GM21423 (cell line): ENCODE results near the gene CCSER2.
A peak's percentile ranks its signal among the peaks of the same experiment; 100 is the strongest.
"Not testable (repeated sequence)": the region's sequence is repeated elsewhere in the genome, so short reads cannot be mapped to it uniquely, and the experiment has no call there.

ENCODE experiments used
- ATAC-seq: cut with Tn5 transposase; IDR thresholded peaks from one replicate; pipeline ENCODE4 v1.9.1; 2021; ENCODE audit warnings: mild to moderate bottlenecking, moderate library complexity; ENCODE audit not compliant: unreplicated experiment

The CCSER2 gene

DNA sequence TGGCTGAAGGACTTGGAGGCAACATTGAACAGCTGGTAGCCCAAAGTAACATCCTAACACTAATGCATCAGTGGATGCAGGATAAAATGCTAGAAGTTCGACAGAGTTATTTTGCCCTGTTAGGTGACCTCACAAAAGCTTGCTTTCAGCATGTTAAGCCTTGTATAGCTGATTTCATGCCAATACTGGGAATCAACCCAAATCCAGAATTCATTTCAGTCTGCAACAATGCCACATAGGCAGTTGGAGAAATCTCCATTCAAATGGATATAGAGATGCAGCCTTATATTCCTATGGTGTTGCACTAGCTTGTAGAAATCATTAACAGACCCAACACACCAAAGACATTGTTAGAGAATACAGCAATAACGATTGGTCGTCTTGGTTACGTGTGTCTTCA, 62.9 kb downstream of the CCSER2 start:
- ATAC-seq, result no peak

DNA sequence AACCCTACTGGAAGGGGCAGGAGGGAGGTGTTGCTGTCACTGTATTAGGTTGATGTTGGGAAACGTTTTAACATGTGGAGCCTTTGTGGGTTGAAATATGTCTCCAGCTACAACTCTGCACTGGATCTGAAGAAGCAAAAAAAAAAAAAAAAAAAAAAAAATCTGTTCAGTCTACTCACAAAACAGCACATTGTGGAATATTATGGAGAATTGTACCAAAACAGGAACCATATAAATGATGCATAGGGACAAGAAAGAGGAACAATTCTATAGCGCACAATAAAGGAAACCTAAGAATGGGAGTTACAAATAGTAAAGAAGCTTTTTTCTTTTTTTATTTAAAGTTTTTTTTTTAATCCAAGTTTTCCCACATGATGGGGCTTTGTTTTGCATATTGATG, 63.8 kb downstream of the CCSER2 start:
- no peak for ATAC-seq

DNA sequence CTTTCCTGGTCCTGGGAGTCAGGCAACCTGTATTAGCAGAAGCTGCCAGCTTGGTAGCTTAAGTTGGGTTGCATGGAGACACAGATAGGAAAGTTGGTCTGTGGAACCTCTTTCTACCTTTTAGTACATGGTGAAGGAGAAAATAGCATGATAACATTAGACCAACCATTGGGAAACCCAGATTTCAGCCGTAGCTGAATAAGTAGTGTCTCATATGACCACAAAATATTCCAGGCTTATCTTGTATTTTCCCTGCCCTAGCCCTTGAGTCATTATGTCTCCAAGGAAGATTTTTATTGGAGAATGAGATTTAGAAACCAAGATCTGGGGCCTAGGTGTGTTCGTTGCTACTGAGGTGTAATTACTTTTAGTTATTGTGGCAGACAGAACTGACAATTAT, 67.2 kb downstream of the CCSER2 start:
- no peak for ATAC-seq

DNA sequence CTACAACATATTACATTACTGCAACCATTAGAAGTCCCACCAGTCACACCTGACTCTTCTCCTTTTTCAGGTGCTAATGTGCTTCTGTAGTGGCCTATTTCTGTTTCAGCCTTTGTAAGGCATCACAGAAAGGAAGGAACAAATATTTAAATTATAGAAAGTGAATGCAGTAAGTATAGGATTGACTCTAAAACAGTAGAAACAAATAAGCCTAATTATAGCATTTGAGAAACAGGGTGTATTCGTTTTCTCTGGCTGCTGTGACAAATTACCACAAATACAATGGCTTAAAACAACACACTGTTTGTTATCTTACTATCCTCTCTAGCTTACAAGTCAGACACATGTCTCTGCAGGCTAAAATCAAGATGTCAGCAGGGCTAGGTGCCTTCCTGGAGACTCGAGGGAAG, 69.4 kb downstream of the CCSER2 start:
- ATAC-seq, result no peak

DNA sequence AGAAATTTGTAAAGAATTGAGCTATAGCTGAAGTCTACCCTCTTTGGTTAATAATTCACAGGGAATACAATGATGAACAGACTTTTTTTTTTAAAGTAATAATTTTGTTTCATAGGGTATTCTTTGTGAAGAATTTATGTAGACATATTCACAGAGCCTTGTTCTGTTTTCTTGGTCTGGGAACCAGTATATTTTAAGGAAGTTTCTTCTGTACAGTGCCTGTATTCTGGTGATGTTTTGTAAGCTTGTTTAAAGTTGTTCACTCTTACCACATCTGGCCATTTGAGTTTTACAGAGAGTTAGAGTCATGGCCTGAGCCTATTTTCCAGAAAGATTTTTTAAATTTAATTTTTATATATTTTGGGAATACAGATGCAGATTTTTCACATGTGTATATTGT, 70.3 kb downstream of the CCSER2 start:
- no peak for ATAC-seq

DNA sequence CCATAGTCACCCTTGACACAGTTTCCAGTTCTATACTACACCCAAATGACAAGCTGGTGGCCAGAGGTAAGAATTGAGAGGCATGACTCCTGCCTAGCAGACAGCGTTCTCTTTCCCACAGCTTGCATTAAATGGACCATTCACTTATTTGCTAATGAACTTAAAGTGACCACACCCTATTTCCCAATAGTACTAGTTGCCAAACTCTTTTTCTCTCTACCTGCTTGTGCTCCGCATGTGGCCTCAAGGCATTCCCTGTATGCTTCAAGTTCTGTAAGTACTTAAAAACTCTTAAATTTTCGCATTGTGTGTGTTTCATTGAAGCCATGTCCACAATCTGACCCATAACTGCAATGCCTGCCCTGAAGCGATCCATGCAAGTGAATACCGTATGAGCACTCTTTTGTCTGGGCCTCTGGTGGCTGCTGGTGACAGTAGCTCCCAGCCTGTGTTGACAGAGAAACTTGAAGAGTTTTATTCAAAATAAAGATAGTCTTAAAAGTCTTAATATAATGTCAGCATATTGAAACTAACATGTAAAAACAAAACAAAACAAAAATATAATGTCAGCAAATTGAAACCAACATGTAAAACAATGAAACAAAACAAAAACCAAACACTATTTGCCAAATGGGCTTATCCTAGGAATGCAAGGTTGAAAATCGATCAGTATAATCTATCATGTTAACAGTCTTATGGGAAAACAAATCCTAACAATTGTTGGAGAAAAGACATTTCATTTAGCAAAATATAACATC, 73.6 kb downstream of the CCSER2 start:
- no peak for ATAC-seq

DNA sequence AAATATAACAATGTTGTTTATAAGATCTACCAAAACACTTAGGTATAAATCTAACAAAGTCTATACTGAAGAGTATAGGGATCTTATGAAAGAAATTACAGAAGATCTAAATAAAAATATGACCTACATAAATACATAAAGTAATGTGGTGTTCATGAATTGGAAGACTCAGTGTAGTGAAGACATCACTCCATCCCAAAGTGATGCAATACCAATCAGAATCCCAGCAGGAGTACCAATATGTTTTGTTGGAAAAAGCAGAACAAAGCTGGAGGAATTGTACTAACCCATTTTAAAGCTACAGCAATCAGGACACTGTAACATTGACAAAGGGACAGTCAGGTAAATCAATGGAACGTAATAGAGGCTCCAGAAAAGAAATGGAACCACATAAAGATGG, 76.4 kb downstream of the CCSER2 start:
- ATAC-seq, result no peak

DNA sequence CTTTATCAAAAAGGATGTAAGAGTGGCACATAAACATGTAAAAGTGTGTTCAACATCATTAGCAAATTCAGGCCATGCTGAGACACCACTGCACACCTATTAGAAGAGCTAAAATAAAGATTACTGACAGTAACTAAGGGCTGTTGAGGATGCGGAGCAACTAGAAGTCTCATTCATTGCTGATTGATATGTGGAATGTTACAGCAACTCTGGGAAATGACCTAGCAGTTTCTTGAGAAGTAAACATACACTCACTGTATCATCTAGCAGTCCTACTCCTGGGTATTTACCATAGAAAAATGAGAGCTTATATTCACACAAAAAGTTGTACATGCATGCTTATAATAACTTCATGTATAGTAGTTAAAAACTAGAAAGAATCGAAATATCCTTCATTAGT, 77.3 kb downstream of the CCSER2 start:
- ATAC-seq, result no peak

DNA sequence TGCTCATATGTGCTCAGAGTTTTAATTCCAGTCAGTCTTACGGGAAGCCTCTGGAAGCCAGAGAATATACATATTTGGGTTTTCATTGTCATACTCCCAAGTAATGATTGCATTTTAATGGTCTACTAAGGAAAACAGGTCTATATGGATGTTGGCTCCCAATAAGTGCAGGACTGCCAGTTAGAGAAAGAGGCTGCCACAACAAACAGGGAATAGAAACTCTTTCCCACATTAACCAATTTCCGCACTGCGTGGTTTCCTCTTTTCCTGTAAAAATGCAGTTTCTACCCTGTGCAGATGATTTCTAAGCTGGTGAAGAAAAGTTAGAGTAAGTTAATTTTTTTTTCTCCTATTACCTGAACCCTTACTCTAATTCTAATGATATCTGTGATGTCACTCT, 78.2 kb downstream of the CCSER2 start:
- no peak for ATAC-seq

DNA sequence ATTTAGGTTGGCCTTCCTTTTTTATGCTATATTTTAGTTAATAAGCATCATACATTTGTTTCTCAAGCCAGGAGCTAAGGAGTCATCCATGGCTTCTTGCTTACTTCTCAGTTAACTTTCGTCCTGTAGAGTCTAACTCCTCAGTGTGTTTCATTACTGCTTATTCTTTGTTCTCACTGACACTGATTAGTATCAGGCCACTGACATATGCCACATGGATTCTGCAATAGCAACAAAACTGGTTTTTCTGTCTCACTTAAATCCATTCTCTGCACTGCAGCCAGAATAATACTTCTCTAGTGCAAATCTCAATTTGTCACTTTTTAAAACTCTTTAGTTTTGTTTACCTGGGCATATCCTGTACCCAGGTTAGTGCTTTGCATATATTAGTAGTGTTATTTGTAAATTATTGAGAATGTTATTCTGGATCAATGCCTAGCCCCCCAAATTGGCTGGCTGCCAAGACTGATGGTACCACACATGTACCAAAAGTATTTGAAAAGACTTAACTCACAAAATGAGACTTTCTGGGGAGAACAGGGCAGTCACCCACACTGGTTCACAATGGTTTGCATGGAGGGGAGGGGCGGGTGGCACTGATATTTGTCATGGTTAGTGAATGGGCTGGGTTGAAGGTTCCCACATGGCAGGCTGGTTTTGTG, 79.1 kb downstream of the CCSER2 start:
- no peak for ATAC-seq

DNA sequence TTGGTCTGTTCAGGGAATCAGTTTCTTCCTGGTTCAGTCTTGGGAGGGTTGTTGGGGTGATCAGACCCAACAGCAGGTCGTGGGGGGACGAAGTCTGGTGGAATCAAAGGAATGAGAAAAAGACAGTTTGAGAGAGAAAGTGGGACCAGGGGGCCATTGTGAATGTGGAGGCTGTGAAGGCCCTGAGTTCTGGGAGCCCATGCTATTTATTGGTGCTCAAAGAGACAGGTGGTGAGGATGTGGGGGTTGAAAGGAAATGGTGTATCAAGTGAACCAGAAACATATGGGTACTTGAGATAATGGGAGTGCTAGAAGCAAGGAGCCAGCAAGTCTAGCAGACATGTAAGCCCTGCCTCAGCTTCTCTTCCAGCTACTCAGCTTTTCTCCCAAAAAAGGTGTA, 84.1 kb downstream of the CCSER2 start:
- ATAC-seq, result no peak

DNA sequence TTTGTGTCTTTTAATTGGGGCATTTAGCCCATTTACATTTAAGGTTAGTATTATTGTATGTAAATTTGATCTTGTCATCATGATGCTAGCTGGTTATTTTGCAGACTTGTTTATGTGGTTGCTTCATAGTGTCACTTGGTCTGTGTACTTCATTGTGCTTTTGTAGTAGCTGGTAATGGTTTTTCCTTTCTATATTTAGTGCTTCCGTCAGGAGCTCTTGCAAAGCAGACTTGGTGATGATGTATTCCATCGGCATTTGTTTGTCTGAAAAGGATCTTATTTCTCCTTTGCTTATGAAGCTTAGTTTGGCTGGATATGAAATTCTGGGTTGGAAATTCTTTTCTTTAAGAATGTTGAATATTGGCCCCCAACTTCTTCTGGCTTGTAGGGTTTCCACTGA, 85.7 kb downstream of the CCSER2 start:
- not testable (repeated sequence) for ATAC-seq

DNA sequence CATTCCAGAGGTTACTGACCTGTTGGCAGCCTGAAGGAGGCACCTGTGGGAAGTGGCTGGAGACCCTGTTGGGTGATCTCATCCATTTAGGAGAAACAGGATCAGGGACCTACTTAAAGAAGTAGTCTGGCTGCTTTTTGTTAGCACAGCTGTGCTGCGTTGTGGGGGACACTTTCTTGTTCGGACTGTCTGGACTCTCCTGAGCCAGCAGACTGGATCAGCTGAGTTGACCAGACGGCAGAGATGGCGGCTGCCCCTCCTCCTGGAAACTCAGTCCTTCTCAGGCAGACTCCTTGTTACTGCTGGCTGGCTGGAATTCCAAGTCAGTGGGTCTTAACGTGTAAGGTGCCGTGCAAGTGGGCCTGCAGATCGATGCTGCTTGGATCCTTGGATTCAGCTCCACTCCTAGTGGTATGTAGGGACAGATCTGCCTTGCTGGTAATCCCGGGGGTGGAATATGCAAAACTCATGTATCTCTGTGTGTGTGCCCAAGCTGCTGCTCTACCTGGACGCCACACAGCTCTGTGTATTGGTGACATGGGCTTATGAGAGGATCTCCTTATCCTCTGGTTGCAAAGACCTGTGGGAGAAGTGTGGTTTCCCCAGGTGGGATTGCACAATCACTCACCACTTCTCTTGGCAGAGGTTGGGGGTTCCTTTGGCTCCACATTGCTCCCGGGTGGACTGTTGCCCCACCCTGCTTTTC, 87.3 kb downstream of the CCSER2 start:
- no peak for ATAC-seq

DNA sequence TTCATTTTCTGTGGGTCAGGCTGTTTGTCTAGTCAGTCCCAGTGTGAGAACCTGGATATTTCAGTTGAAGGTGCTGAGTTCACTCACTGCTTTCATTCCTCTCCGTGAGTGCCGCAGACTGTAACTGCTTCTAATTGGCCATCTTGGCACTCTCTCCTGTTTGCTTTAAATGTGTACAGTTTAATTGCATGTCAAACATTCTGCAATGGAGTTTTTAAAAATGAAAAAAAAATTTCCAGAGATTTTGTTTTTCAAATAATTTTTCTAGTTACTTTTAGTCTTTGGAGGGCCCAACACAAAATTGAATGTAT, 87.8 kb downstream of the CCSER2 start:
- no peak for ATAC-seq

DNA sequence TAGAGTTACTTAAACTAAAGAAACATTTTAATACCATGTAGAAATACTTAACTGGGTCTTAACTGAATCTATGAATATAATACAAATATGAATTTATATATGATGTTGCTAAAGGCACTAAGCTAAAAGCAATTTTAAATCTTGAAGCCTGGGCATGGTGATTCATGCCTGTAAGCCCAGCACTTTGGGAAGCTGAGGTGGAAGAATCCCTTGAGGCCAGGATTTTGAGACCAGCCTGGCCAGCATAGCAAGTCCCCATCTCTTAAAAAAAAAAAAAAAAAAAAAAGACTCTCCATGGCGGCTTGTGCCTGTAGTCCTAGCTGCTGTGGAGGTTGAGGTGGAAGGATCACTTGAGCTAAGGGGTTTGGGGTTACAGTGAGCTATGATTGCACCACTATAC, 95.3 kb downstream of the CCSER2 start:
- no peak for ATAC-seq

DNA sequence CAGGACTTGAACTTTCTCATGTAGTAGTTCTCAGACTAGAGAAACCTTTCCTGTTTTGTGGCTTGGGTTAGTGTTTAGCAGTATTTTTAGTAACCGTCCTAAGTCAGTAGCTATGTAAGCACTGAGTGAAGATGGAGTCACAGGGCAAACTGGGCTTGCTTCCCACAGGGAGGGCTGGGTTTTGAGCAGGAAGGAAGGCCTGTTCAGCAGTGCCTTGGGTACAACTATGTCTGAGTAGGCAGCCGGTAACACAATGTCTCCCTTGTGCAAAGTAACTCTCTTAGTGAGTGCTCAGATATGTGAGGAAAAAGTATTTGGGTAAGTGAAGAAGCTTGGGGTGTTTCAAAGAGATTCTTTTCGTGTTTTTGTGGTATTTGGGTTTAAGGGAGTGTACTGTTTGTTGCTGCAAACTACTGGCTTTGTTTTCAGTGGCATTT, 96.4 kb downstream of the CCSER2 start:
- peak; percentile 78 for ATAC-seq

DNA sequence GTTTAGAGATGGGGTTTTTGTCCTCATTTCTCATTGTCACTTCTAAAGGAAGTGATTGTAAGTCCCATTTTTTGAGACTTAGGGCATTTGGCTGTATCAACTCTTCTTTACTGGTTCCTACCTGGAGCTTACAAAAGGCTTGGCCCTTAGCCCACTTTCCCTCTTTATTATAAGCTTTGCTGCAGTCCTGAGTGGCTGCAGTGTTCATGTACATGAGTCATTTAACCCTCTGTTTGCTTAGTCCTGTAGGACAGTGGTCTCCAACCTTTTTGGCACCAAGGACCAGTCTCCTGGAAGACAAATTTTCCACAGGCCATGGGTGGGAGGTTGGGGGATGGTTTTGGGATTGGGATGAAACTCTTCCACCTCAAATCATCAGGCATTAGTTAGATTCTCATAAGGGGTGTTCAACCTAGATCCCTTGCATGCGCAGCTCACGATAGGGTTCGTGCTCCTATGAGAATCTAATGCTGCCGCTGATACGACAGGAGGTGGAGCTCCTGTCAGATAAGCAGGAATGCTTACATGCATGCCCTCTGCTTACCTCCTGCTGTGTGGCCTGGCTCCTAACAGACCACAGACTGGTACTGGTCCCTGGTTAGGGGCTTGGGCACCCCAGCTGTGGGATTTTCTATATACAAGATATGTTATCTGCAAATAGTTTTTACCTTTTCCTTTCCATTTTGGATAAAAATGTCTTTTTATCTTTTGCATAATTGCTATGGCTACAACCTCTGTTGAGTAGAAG, 99.7 kb downstream of the CCSER2 start:
- ATAC-seq, result no peak

DNA sequence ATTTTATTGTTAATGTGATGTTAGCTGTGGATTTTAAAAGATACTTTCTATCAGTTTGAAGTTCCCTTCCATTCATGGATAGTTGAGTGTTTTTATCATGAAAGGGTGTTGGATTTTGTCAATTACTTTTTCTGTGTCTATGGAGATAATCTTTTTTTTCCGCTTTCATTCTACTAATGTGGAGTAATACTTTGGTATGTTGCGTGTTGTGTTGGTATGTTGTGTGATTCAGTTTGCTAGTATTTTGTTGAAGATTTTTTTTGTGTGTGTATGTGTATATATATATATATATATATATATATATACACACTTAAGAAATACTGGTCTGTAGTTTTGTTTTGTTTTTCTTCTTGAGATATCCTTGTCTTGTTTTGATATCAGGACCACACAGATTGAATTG, 100.3 kb downstream of the CCSER2 start:
- ATAC-seq, result no peak

DNA sequence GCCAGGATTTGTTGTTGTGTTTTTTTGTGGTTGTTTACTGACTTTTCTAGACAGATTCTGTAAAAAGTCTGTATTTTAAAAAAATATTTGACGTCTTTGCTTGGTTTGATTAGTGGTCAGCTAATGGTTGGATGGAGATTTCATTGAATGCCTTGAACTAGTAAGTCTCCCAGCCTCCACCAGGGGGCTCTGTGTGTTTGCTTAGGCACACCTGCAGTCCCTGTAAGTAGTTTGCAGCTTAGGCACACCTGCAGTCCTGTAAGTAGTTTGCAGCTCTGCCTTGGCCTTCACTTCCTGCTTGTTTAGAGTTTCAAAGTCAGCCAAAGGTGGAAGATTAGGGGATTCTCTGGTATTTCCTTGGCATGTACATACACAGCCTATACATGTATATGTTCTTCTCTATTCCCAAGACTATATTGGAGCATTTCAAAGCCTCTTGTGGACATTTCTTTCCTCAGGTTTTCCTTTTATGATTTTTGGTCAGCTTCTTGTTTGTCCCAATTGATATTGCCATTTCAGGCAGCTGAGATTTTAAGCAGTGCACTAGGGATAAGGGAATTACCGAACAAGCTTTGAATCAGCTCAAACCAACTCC, 101.6 kb downstream of the CCSER2 start:
- ATAC-seq, result peak; percentile 96

DNA sequence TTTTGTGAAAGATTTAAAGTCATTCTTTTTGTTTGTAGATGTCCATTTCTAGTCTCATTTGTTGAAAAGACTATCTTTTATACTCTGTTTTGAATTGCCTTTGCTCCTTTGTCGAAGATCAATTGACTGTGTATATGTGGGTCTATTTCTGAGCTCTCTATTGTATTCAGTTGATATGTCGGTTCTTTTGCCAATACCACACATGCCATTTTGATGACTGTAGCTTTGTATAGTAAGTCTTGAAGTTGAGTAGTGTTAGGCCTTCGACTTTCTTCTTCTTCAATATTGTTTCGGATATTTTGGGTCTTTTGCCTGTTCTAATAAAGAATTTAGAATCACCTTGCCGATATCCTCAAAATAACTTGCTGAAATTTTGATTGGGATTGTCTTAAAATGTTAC, 104.5 kb downstream of the CCSER2 start:
- no peak for ATAC-seq

DNA sequence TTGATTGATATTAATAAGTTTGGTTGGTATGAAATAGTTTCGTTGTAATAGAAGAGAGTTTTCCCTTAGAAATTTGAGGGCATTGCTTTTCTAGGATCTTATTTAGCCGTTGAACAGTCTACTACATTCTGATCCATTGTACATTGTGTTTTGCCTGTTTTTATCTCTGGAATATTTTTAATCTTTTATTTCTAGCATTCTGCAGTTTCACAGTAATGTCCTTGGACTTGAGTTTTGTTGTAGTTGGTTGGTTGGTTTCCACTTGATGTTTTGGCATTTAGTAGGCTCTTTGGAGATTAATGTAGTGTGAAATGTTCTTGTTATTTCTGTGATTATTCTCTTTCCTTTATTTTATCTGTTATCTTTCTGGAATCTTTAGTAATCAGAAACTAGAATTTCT, 112.4 kb downstream of the CCSER2 start:
- no peak for ATAC-seq
